ENCODE results near the gene HMOX1.

Gene HMOX1

GRCh38 chr22:35380537-35381423, at the start of gene HMOX1:
TSS of gene HMOX1 (plus strand) at chr22:35381096. CDS start at chr22:35381174, 78 bp downstream.
- DNase-seq, result peak; percentile 14 to 58

- no peak for DNase-seq
Observed at GRCh38 chr22:35332278-35332677, 48.6 kb upstream of the HMOX1 start.

GRCh38 chr22:35333220-35333619, 47.7 kb upstream of the HMOX1 start:
- no peak for DNase-seq

GRCh38 chr22:35334004-35334403, 46.9 kb upstream of the HMOX1 start:
- no peak for DNase-seq

- DNase-seq, result no peak
Observed at GRCh38 chr22:35335468-35335867, 45.4 kb upstream of the HMOX1 start.

- DNase-seq, result no peak
Observed at GRCh38 chr22:35335936-35336781, 44.7 kb upstream of the HMOX1 start.

- no peak for DNase-seq
Observed at GRCh38 chr22:35337932-35338331, 43.0 kb upstream of the HMOX1 start.

GRCh38 chr22:35341090-35341874, 39.6 kb upstream of the HMOX1 start:
- no peak for DNase-seq

GRCh38 chr22:35342390-35342789, 38.5 kb upstream of the HMOX1 start:
- no peak for DNase-seq

- no peak for DNase-seq
Observed at GRCh38 chr22:35343664-35344550, 37.0 kb upstream of the HMOX1 start.

GRCh38 chr22:35344956-35345690, 35.8 kb upstream of the HMOX1 start:
- DNase-seq, result no peak

- no peak for DNase-seq
Observed at GRCh38 chr22:35345808-35346505, 34.9 kb upstream of the HMOX1 start.

- DNase-seq, result no peak
Observed at GRCh38 chr22:35346596-35347220, 34.2 kb upstream of the HMOX1 start.

GRCh38 chr22:35347462-35347861, 33.4 kb upstream of the HMOX1 start:
- no peak for DNase-seq

GRCh38 chr22:35348026-35348590, 32.8 kb upstream of the HMOX1 start:
- no peak for DNase-seq

GRCh38 chr22:35348703-35349102, 32.2 kb upstream of the HMOX1 start:
- no peak for DNase-seq

GRCh38 chr22:35349368-35349703, 31.6 kb upstream of the HMOX1 start:
- no peak for DNase-seq

GRCh38 chr22:35349704-35350538, 31.0 kb upstream of the HMOX1 start:
- no peak for DNase-seq
